SK-MEL-5 (cell line): ENCODE data around the gene CACTIN. TPM values are rescaled to one million over a fixed set of nuclear protein-coding genes. Genes with fewer than 3 reads are reported as not detected.
"Not testable (repeated sequence)": the region's sequence is repeated elsewhere in the genome, so short reads cannot be mapped to it uniquely, and the experiment has no call there.

Experiments
- DNase-seq: peaks from one replicate; pipeline ENCODE4 v3.0.0-alpha.2; 2016; ENCODE audit warnings: low read depth, low spot score
- in situ Hi-C: cut with HindIII; loops from 2 replicates; pipeline ENCODE4 v1.10.0; 2016; ENCODE audit warnings: low sequenced_read_pairs, high pct_unique_total_duplicates, low pct_unique_long_range_greater_than_20kb
- total RNA-seq: library from RNA; depleted of rRNA; stranded (reverse); fragments of >200 nt; shearing (Covaris generic); gene quantifications from 2 replicates; pipeline ENCODE4 v1.2.3, GENCODE V29; 2014

The CACTIN gene
- total RNA-seq, 1 experiment from 2014 or later = 16.6 TPM

GRCh38 chr19:3638208-3639193, 11.9 kb upstream of the CACTIN start:
- in situ Hi-C loops = no loop called here

GRCh38 chr19:3637621-3638020, 11.0 kb upstream of the CACTIN start:
- DNase-seq = no peak
- in situ Hi-C loops = no loop called here

More at GRCh38 chr19:3638208-3639193, 11.9 kb upstream of the CACTIN start:
- DNase-seq = no peak

GRCh38 chr19:3636962-3637361, 10.4 kb upstream of the CACTIN start:
- DNase-seq = no peak
- in situ Hi-C loops = no loop called here

DNA sequence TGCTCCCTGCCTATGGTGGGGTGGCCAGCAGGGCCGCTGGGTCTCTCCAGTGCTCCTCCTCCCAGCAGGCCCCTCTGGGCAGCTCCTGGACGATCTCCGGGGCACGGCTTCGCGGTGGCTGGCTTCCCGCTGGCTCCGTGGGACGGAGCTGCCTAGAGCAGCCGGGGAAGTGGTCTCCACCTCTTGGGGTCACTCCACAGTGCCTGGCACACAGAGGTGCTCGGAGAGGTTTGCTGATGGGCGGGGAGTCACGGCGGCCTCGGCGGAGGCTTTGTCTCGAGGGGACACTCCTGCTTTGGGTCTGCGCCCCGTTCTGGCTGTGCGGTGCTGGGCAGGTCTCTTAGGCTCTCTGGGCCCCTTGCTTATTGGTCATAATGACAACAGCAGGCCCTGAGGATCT, 9.9 kb upstream of the CACTIN start:
- in situ Hi-C loops = no loop called here
- no peak for DNase-seq

GRCh38 chr19:3634496-3635045, 8.0 kb upstream of the CACTIN start:
- in situ Hi-C loops = no loop called here
- DNase-seq = no peak

DNA sequence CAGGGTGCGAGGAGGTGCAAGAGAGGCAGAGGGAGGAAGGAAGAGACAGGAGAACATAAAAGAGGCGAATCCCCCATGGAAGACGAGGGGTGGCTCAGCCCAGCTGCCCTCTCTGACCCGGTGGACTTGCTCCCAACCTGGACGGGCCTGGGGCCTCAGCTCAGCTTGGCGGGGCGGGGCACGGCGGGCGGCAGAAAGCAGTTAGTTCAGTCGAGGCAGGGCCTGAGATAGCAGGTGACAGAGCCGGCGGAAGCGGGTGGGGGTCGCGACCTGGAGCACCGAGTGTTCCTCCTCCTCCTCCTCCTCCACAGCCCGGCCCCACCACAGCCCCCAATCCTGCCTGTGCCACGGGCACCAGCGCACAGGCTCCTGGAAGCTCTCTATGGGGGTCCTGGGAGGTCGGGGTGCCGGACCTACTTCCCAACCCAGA, 7.0 kb upstream of the CACTIN start:
- DNase-seq = no peak
- in situ Hi-C loops = no loop called here

DNA sequence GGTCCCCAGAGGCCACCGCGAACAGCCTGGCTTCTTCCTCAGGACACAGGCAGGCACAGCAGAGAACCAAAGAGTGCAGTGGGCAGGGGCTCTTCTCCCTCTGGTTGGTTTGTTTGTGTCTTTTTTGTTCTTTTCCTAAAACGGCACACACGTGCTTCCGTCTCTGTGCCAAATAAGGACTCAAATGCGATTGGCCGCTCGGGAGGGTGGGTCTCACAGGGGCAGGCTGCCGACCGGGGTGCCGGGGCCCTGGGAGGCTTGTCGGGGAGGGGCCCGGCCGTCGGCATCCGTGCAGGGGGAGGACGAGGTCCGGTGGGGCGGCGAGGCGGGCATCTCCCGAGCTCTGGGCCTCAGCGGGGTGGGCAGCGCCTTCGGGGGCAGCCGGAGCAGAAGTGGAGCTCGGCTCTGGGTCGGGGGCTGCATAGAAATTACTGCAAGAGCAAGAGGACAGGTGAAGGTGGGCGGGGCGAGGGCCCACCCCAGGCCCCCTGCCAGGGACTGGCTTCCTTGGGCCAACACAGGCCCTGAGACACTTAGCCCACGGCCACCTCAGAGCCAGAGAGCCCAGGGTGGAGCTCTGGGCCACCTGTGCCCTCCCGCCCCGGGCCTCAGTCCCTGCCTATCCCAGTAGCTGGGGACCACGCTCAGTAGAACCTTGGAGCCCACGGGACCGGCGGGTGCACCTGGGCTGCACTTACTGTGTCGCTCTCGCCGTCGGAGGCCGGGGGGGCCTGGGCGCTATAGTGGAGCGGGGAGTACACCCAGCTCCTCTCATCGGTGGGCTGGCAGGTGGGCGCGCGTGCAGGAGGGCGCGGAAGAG, 6.4 kb upstream of the CACTIN start:
- no peak for DNase-seq
- in situ Hi-C loops = no loop called here

GRCh38 chr19:3632098-3632497, 5.5 kb upstream of the CACTIN start:
- no peak for DNase-seq
- in situ Hi-C loops = no loop called here

- in situ Hi-C loops = no loop called here
- DNase-seq = no peak
These were observed 4.7 kb upstream of the CACTIN start for GRCh38 chr19:3631053-3631861.

- DNase-seq, in situ Hi-C loops: not testable (repeated sequence)
These were observed 2.2 kb upstream of the CACTIN start for GRCh38 chr19:3628766-3629165.

GRCh38 chr19:3627351-3627723, 747 bp upstream of the CACTIN start:
- in situ Hi-C loops = no loop called here
- DNase-seq = no peak

DNA sequence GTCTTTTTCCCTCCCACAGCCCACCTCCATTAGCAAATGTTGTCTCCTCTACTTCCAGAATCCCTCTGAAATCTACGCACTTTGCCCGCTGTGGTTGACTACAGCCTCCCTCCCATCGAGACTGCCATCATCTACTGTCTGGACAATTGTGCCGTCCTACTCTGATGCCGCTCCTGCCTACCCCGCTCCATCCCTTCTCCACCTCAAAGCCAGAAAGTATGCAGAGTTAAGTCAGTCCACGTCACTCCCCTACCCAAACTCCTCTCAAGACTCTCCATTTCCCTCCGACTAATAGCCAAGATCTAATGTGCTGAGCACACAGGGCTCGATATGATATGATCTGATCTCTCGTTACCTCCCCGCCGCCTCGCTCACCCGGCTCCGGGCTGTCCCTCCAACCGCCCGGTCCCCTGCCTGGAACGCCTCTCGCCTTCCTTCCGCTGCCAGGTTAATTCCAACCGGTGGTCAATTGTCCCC, 556 bp downstream of the CACTIN start:
- DNase-seq = no peak
- in situ Hi-C loops = no loop called here

DNA sequence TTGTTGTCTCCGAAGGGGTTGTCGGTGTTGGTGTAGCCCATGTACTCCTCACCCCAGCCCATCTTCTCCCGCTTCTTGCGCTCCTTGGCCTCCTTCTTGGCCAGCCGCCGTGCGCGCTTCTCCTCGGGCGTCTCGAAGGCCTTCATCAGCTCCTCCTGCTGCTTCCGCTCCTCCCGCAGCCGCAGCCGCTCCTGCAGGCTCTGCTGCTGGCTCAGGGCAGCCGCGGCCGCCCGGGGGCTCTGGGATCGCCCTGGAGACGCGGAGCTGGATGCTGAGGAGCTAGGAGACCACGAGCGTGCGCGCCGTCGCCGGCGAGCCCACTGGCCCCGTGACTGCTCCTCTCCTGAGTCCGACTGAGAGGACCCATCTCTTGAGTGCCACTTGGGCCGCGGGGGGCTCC, 2.9 kb downstream of the CACTIN start:
- DNase-seq = no peak
- in situ Hi-C loops = no loop called here

GRCh38 chr19:3622224-3622623, 4.4 kb downstream of the CACTIN start:
- in situ Hi-C loops = no loop called here

DNA sequence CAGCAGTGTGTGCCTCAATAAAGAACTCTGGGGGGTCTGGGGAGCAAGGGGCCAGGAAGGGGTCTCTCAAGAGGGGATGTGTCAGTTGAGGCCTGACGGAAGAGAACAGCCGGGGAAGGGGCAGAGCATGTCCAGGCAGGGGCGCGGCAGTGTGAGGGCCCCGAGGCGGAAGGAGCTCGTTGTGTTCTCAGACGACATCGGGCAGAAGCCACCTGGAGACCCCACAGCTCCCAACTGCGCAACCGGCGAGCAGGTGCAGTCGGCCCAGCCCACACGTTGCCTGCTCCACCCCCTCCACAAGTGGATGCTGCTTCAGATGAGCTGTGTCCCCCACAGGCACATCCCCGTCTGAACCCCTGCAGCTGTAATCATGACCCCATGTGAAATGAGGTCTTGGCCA, 4.9 kb downstream of the CACTIN start:
- in situ Hi-C loops = no loop called here
- no peak for DNase-seq

More at GRCh38 chr19:3622224-3622623, 4.4 kb downstream of the CACTIN start:
- DNase-seq = no peak

GRCh38 chr19:3620817-3621547, 5.6 kb downstream of the CACTIN start:
- DNase-seq = no peak
- in situ Hi-C loops = no loop called here
